ENCODE results near the gene C14orf119.

The C14orf119 gene, protein sequence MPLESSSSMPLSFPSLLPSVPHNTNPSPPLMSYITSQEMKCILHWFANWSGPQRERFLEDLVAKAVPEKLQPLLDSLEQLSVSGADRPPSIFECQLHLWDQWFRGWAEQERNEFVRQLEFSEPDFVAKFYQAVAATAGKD

DNA sequence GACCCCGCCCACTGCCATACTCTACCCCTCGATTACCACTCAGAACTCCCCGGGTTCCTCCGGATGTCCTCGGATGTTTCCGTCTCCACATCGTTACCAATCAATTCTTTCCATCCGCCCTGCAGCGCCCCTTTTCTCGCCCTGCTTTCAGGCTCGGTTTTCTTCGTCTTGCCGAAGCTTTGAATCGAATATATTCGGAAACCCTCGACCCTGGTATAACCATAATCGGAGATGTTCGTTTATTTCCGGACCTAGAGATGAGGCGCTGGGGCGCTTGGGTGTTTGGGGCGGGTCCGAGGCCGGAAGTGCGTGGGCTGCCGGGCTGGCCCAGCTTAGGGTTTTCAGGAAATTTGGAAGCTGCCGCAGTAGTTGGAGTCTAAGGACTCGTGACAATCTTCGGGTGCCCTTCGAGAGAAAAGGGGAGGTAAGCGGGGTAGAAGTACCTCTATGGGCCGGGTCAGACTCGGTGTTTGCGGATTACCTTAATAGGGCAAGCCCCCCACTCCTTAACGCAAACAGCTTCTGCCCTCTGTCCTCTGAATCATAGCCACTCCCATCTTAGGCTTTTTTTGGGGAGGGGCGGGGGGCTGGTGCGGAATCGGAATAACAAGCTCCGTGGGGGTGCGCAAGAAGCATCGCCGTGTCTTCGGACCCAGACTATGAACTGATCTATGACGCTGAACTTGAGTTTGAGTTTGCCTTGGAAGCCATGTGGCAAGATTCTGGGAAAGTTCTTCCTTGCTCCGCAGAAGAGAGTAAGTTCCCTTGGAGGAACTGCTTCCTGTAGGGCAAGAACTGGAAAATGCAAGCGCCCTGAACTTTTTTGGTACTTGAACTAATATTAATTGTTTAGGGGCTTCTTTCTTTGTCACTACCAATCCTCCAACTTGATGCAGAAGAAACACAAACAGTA is at the start of gene C14orf119:
Gene C14orf119, plus strand, starts transcription at position 310 of the 913 bp plus-strand sequence. CDS start 2,154 bp downstream, outside the sequence.
- DNase-seq = peak; percentile 99 to 100 (median 99)
- intact Hi-C loops (cut with DNase I) = no loop called here

DNA sequence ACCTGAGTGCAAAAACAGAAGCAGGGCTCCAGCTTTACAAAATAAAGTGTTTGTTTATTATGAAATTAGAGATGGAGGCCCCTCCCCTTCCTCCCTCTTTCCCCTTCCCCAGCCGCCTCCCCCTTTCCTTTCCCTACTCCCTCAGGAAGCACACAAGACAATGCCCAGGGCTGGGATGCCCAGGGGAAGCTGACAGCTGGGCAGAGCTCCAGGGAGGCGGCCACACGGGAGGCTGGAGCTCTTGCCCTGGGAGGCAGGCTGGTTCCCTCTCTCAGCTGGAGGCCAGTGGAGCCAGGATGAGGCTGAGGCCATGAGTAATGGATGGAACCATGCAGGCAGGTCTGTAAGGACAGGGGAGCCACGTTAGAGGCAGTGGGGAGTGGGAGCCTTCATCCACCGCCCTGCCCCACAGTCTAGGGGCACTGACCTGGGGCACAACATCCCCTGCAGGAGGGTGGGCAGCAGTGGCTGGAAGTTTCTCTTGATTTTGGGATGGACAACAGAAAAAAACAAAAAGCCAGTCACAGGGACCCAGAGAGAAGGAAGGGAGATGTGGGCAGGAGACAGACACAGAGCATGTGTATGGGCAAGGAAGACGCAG is 48.2 kb upstream of the C14orf119 start:
- DNase-seq = no peak
- intact Hi-C loops (cut with DNase I) = no loop called here

DNA sequence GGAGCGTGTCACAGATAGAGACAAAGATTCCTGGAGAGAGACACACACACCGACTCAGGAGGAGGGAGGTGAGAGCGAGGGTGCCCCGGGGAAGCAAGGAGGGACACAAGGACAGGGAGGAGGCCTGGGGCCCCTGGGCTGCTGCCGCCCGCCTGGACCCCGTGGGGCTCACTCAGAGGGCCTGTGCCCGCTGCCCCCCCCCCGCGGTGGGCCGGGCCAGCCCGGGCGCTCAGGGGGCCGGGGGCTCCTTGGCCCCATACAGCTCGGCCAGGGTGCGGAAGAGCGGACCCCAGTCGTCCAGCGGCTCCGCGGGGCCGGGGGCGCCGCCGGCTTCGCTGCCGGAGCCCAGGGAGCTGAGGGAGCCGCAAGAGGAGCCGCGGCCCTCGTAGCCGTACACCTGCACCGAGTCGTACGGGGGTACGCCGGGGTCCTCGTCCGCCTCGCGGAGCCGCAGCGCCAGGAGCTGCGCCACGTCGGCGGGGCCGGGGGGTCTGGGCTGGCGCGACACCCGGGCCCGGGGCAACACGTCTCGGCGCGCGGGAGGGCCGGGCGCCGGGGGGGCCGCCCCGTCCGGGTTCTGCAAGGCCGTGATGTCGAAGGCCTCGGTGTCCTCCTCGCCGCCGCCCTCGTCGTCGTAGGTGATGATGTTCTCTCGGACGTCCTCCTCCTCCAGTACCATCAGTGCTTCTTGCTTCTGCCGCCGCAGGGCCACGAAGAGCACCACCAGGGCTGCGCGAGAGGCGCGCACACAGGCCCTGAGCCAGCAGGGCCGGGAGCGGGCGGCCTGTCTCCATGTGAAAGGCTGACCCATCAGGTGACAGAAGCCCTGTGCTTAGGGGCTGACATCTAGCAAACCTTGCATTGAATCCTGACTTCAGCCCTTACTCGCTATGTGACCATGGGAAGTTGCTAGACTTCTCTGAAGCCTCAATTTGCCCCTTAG is 47.3 kb upstream of the C14orf119 start:
- intact Hi-C loops (cut with DNase I) = no loop called here
- no peak for DNase-seq

DNA sequence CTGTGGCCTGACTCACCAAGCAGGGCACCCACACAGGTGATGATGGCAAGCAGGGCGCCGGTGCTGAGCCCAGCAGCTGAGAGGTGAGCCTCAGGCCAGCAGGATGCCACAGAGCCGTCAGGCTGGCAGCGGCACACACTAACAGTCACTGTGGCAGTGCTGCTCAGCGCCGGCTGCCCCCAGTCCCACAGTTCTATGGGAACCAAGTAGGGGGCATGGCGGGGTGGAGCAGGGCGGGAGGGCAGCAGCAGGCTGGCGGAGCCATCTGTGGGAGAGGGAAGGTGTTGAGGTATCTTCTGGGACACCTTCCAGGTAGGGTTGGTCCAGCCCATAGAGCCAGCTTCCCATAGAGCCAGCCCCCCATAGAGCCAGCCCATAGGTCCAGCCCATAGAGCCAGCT is 46.3 kb upstream of the C14orf119 start:
- intact Hi-C loops (cut with DNase I) = no loop called here
- peak in 1 of 10 donors; percentile 37 for DNase-seq

DNA sequence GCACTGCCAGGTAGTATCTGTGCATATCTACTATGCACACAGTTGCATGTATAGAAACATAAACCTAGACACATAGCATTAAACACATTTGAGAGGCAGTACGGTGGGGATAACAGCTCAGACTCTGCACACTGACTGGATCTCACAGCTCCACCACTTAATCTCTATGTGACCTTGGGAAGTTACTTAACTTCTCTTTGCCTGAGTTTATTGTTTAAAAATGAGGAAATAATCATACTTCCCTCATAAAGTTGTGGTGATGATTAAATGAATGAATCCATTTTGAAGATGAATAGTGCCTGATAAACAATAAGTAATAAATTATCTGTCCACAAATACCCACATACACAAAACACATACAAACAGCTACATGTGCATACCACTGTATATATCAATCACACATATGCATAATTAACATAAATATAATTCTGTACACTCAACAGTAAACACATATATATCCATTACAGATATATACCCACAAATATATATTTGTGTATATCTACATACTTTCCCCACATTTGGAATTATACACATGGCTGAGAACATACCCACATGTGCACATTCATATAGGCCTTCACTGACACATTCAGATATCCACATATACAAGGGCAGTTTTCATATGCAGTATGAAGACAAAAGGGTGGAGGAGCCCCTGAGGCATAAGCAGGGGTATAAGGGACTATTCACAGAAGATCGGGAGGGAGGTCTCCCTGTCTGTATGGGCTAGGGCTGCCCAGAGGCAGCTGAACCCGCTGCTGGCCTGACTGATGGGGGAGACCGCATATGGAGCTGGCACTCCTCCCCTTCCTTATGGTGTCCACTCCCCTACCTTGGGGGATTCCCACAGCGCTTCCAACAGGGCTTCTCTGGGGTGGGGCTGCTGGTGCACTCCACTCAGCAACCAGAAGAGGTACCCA is 43.9 kb upstream of the C14orf119 start:
- intact Hi-C loops (cut with DNase I) = no loop called here
- DNase-seq = peak in 1 of 10 donors; percentile 47

DNA sequence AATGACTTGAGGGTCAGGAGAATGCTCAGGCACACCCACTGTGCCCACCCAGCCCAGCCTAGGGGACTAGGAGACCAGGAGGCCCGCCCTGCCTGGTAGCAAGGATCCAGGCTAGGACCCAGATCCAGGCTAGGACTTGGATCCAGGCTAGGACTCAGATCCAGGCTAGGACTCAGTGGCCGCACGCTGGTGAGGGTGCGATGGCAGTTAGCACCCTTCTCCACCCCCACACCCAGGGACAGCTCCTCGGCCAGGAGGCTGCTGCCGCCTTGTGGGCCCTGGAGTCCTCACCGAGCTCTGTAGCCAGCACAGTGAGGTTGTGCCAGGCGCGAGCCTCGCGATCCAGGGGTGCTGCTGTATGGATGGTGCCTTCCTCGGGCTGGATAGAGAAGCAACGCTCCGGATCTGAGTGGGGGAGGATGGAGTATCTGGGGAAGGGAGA is 43.1 kb upstream of the C14orf119 start:
- peak; percentile 31 to 95 (median 54) for DNase-seq
- intact Hi-C loops (cut with DNase I) = no loop called here

DNA sequence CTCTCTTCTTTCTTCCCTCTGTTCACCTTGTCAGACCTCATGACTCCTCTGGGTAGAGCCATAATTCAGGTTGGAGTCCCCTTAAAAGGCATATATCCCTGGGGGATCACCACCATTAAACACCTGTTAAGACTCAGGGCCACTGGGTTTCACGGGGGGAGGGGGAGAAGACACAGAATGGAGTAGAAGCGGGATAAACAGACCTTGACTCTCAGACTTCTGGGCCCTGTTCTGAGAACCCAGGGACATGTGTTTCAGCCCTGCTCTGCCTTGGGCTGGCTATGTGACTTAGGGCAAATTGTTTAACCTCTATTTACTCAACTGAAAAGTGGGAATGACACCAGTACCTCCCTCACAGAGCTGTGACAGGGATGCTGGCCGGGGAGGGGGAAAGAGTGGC is 42.6 kb upstream of the C14orf119 start:
- no peak for DNase-seq
- intact Hi-C loops (cut with DNase I) = no loop called here

DNA sequence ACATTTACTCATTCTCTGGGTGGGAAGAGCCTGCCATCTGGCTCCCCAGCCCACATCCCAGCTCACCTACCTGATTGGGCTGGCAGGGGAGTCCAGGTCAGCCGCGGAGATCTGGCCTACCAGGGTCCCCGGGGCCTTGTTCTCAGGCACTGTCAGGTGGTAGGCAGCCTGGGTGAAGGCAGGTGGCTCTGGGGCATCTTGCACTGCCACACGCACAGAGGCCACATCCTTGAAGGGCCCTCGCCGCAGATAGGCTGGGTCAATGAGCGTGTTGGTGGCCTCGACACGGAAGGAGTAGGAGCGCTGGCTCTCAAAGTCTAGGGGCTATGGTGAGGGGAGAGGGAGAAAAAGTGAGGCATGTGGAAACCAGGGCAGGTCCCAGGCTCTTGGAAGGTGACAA is 41.9 kb upstream of the C14orf119 start:
- DNase-seq = no peak
- intact Hi-C loops (cut with DNase I) = no loop called here

DNA sequence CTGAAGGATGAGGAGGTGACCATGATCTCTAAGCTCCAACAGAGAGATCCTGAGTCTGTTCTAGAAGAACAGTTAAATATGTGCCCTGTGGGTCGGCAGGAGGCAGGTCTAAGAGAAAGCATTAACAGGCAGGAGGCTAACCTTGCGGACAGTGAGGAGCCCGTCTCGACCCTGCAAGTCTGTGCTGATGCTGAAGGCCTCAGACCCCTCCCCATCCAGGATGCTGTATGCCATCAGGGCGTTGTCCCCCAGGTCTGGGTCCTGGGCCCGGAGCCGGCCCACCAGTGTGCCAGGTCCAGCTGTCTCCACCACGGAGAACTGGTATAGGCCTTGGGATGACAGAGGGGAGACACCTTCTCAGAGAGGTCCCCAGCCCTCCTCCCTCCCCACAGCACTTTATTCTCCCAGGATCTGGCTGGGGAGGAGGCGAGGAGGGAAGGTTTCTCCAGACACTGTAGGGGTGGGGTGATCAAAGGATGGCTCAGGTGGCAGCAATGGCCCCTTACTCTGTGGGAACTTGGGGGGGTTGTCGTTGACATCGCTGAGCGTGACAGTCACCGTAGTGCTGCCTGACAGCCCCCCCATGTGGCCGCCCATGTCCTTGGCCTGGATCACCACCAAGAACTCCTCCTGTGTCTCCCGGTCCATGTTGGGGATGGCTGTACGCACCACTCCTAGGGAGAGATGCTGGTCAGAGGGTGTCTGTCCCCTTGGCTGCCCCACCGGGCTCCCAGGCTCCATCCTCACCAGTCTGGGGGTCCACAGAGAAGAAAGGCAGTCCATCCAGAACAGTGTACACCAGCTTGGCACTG is 41.1 kb upstream of the C14orf119 start:
- intact Hi-C loops (cut with DNase I) = no loop called here
- peak in 5 of 10 donors; percentile 28 to 91 (median 46) for DNase-seq

DNA sequence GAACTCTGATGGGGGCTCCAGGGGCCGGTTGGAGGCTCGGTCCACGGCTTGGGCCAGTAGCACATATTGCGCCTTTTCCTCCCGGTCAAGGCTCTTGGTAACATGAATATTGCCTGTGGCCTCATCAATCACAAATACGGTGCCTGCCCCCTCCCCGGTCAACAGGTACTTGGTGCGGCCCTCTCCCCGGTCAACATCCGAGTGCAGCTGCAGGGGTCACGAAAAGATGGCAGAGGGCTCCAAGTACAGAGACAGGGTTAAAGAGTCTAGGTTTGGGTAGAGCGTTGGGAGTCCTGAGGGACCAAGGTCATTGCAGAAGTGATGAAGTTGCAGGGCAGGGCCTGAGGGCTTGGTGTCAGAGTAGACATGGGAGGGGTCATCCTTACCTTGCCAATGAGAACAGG is 40.2 kb upstream of the C14orf119 start:
- no peak for DNase-seq
- intact Hi-C loops (cut with DNase I) = no loop called here

DNA sequence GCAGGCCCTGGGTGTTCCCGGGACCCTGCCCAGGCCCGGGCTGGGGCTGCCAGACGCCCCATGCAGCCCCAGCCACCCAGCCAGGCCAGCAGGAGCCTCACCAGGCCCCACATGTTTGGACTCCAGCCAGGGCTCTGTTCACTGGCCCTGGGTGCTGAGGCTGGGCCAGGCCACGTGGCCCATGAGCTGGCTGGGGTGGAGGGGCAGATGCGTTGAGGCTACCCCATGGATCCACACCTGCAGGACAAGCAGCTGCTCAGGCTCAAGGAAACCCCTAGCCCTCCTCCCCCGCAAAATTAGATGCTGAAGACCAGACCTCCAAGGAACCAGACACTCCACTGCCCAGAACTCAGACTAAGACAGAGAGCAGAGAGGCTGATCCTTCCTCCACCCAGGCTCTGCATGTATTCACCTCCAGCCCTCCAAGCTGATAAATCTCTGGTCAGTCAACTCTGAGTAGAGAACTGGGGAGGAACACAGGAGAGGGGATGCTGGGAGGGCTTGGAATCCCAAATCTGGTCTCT is 39.6 kb upstream of the C14orf119 start:
- intact Hi-C loops (cut with DNase I) = no loop called here
- peak in 4 of 10 donors; percentile 41 to 90 (median 62) for DNase-seq

DNA sequence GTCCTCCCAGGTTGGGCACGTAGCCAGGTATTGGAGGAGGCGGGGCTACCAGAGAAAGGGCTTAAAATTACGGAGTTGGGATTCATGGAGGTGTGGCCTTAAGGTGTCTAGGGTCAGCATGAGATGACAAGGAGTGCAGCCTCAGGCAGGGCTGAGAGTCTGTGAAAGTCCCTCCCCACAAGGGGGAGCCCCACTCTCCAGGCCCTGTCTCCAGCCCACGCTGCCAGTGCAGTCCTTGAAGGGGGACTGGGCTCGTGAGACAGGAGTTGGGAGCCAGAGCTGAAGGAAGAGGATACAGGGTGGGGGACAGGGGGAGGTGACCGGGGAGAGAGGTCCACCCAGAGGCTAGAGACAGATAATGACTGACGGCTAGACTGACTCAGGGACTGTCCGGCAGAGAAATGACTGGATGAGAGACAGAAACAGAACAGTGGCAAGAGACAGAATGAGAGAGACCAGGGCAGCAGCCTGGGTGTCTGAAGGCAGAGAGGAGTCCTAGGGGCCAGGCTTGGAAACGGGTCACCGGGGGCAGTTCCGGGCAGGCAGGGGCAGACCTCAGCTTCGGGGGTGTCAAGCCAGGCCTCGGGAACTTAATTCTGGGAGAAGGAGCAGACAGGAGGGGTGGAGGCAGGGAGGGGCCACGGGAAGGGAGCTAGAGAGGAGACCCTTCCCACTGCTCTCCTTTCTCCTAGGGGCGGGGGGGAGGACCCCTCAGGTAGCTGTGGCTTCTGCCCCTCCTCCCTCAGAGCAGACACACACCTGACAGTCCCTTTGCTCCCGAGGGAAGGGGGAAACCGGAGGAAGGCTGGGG is 39.0 kb upstream of the C14orf119 start:
- DNase-seq = peak in 7 of 10 donors; percentile 32 to 91 (median 49)
- intact Hi-C loops (cut with DNase I) = no loop called here

DNA sequence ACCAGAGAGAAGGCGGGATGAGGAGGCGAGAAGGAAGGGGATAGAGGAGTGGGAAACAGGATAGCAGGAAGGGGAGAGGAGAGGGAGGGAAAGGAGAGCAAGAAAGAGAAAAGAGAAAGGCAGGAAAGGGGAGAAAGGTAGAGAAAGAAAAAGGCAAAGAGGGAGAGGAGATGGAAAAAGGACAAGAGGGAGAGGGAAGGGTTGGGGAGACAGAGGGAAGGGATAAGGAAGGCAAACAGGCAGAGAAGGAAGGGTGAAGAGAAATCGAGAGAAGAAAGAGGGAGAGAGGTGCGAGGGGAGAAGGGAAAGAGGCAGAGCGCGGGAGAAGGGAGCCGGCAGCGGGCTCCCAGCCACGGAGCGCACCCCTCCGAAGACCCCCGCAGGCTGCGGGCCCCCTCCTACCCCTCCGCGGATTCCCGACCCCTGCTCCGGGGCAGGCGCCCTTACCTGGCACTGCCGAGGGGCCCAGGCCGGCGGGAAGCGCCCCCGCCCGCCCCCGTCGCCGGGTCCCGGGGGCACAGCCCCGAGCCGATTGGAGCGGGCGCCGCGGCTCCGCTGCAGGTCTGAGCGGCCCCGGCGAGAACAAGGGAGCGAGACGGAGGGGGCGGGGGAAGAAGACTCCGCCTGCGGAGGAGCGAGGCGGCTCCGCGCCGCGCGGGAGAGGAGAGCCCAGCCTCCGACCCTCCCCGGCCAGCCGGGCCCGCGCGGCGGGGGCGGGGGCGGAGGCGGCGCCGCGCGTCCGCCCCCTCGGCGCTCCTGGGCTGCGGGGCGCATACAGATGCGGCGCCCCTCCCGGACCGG is 38.1 kb upstream of the C14orf119 start, which contains the start of gene CDH24:
Gene CDH24, minus strand, starts transcription at position 565 of the 801 bp plus-strand sequence. CDS start 1,787 bp downstream, outside the sequence.
- peak in 8 of 10 donors; percentile 51 to 94 (median 66) for DNase-seq
- intact Hi-C loops (cut with DNase I) = no loop called here

DNA sequence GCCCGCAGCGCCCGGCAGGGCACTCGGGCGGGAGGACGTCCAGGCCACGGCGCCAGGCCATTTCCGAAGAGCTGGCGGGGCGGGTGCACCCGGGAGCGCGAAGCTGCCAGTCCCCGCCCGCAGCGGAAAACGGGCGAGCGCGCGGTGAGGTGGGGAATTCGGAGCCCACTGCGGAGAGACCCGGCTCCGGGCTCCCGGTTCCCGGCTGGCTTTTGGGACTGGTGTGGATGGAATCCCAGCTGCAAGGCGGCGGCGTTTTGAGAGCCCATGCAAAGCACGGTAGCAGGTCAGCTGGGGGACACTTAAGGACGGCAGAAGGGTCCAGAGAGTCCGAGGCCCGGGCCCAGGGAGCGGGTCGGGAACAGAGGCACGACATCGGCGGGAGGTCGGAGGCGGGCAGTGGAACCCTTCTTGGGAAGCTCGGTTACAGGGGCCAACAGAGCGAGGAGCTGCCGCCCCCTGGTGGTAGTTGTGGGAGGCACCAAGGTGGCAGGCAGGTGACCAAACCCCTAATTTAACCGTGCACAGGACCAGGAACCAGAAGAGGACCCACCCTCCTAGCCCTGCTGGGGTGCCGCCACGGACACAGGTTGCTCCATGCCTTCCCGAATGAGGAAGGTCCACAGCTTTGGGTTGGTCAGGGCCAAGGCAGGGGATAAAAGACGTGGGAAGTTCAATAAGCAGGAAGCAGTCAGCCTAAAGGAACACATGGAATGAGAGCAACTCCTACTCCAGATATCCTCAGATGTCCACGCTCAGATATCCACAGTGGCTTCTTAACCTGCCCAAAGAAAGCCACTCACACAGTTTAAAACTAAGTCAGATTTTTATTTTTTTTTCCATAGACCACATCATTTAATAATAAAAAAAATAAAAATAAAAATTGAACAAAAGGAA is 37.3 kb upstream of the C14orf119 start:
- intact Hi-C loops (cut with DNase I) = loop anchor here (1.0 to 2.0 kb wide), 2 partner anchors 63 to 72 kb away; no protein-coding TSS in a partner anchor
- peak; percentile 77 to 98 (median 89) for DNase-seq
